ENCODE data around the gene CAMTA2.
"Not testable (repeated sequence)": the region's sequence is repeated elsewhere in the genome, so short reads cannot be mapped to it uniquely, and the experiment has no call there.

The CAMTA2 gene

DNA sequence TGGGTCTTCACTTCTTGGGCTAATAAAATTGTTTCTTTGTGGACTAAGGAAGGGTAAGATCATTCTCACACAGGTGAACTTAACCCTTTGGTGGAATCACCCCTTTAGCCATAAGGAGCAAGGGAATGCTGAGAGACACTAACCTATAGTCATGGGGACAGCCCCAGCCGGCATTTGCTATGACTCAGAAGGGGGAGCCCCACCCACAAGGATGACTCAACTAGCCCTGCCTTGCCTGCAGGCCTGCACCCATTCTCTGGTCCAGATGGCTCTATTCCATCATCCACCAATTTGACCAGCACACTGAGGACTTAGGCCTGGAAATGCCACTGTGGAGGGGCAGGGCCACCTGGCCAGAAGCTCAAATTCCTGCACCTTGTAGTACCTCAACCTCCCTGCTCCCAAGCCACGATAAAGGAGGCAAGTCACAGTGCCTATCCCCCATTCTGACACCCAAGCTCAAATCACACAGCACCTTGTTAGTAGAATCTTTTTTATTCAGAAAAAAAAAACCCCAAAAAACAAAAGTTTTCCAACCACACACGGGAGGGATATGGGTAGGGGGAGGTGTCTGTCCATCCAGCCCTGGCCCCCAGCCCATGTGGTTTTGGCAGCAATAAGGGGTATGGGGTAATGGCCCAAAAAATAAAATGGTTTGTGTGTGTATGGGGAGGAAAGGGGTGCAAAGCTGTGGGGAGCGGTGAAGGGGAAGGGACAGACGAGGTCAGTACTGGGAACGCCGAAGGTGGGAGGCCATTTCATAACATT, 42.1 kb downstream of the CAMTA2 start:
- peak; percentile 51 for DNase-seq

DNA sequence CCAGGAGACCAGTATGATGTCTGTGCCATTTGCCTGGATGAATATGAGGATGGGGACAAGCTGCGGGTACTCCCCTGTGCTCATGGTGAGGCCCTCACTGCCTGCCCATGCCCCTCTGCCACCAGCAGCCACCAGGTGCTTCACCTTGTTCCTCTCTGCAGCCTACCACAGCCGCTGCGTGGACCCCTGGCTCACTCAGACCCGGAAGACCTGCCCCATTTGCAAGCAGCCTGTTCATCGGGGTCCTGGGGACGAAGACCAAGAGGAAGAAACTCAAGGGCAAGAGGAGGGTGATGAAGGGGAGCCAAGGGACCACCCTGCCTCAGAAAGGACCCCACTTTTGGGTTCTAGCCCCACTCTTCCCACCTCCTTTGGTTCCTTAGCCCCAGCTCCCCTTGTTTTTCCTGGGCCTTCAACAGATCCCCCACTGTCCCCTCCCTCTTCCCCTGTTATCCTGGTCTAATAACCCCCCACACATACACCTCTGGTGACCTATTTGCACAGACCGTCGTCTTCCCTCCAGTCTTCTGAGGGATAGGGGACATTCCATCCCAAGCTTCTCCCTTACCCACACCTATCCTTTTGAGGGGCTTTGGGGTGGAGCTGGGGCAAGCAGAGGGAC, 42.8 kb downstream of the CAMTA2 start:
- DNase-seq = no peak

DNA sequence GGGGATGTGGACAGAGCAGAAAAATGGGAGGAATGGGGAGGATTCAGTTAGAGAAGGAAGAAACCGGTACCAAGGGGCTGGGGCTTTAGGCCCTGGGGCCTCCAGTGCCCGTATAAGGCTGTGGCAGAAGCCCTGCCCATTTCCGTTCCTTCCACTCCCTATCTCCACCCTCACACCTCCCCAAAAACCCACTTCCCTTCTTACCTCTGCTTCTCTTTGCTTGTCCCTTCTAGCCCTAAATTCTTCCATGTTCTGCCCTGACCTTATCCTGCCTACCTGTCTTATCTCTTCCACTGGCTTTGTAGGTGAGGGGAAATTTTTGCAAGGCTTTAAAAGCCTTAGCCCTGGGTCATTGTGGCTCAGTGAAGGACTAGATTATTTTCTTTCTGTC, 43.3 kb downstream of the CAMTA2 start:
- DNase-seq = no peak

DNA sequence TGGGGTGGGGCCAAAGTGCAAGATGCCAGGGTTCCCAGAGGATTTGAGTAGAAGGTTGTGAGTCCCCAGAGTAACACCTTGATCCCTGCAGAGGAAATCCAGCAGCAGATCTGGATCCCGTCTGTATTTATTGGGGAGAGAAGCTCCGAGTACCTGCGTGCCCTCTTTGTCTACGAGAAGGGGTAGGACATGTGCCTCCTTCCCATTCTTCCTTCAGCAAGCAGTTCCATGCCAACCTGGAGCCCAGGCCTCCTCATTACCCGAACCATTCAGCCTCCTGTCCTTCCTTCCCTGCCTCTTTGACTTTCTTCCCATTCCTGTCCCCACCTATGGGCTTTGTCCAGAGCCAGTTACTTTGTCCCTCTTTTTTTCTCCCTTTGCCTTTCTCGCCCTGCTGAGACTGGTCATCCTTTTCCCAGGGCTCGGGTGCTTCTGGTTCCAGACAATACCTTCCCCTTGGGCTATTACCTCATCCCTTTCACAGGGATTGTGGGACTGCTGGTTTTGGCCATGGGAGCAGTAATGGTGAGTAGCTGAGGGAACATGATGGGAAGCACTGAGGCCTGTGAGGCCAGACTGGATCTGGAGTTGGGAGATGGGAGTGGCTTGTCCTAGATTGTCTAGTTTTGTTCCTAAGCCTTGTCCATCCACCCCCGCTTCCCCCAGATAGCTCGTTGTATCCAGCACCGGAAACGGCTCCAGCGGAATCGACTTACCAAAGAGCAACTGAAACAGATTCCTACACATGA, 44.5 kb downstream of the CAMTA2 start:
- DNase-seq = no peak

DNA sequence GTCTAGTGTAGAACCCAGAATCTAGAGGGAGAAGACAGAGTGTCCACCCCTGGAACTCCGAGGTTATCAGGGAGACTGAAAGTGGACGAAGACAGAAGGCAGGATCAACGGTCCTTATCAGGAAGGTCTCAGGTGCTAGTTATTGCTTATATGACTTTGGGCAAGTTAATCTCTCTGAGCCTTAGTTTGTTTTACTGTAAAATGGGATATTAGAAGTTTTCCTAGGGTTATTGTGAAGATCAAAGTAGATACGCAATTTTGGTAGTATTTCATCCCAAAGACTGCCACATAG, 46.2 kb downstream of the CAMTA2 start:
- DNase-seq = no peak

DNA sequence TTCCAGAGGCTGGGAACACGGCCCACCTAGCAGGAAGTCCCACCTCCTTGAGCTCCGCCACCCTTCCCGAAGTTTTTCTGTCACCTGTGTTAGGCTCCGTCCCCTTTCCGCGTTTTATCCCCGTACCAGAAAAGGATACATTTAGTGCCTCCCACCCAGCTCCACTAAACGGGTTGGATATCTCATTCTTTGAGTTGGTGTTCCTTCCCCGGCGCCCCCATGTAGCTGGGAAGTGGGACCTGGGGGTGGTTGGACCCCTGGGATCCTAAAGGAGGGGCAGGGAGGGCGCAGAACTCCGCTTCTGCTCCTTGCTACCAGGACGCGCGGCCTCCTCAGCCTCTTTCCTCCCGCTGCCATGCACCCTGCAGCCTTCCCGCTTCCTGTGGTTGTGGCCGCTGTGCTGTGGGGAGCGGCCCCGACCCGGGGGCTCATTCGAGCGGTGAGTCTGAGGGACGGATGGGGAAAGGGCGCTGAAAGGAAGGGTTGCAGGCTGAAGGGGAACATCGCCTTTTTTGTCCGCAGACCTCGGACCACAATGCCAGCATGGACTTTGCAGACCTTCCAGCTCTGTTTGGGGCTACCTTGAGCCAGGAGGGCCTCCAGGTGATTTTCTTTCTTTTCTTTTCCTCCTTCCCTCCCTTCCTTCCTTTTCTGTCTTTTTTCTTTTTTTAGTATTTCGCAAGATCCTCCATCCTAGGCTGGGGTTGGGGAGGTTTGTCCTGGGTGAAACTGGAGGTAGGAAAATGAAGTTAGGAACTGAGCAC, 46.7 kb downstream of the CAMTA2 start:
- DNase-seq = no peak

DNA sequence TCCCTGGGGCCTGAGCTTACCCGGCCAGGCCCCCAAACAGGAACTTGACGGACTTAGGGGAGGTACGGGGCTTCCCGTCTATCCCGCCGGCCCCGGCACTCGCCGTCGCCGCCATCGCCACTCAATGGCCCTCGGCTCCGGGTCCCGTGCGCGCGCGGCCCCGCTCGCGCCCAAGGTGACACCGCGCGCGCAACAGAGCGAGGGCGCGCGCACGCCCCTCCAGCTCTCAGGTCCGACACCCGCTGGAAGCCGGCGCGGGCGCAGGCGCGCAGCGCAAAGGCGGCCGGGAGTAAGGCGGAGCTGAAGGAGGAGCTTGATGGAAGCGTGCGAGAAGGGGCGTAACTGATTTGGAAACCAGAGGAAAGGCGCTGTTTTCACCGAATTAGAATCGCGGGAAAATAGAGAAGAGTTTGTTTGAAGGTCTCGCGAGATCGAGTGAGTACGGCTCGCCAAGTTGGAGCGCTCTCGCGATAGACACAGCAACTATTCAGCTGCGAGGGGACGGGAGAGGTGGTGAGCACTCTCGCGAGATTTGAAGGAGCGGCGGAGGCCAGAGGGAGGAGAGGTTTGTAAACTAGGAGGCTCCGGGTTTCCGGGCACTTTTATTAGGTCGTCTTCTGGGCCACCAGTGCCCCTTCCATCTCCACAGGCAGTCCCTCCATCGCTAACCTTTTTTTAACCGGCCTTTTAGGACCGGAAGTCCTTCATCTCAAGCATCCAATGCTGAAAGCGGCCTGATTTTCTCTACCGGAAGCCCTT, 47.5 kb downstream of the CAMTA2 start, which contains the start of the genes RNF167 and SLC25A11:
Gene RNF167, plus strand, starts transcription at position 473 of the 759 bp plus-strand sequence. CDS start 642 bp downstream, outside the sequence.
Gene SLC25A11, minus strand, starts transcription at position 251 of the 759 bp plus-strand sequence. Its CDS starts 136 bp downstream, at position 115.
- DNase-seq = peak; percentile 98

DNA sequence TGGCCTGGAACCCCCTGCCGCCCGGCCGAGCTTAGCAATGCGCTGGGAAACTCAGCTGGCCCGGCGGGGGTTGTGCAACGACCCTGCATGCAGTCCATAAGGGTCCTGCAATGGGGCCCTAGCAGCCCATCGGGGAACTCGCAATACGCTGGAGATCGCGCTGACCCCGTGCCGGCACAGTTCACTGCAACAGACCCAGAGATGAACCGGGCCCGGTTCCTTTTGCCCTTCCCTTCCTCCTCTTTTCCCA, 48.0 kb downstream of the CAMTA2 start:
- DNase-seq = peak; percentile 44

DNA sequence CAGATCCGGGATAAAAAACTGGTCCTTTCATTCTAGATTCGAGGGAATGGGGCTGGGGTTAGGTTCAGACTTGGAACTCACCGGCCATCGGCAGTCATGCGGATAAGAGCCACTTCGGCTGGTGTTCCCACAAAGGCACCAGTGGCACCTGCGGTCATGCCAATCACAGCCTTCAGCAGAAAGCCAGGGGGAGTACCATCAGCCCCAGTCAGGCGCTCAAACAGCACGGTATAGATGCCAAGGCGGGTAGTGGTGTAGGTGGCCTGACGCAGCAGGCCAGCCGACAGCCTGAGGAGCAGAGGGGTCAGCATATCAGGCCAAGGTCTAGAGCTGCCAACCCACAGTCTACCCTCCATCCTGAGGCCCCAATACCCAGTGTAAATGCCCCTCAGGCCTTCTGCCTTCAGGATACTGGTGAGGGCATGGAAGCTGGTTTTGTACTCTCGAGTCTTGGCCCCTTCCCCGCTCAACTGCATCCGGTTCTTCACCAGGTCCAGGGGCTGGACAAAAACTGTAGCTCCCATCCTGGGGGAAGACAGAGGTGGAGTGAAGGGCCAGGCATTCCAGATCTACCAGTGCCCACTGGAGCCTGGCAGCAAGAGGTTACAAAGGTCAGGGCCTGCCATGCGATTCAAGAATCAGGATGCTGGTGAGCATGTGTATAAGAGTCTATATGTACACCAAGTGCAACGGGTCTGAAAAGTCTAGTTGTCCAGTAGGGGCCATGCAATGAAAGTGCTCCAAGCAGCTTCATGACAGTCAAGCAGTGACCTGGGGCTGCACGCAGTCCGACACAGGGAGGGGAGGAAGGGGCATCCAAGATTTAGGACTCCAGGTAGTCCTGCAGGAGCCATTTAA, 48.6 kb downstream of the CAMTA2 start:
- DNase-seq = no peak

DNA sequence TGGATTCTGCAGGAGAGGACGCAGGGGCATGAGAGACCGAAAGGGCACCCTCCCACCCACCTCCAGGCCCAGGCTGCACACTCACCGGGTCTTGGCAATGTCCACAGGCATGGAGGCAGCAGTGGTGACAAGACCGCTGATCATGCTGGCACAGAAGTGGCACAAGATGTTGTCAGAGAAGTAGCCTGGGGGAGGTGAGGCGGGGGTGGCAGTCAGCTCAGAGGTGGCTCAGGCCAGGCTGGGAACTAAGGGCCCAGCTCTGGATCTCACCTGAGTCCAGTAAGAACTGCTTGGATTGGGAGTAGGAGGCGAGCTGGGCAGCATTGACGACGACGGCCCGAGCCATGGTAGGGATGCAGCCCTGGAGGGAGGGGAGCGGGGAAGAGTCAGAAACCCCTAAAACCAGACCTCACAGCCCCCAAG, 49.4 kb downstream of the CAMTA2 start:
- DNase-seq = no peak

DNA sequence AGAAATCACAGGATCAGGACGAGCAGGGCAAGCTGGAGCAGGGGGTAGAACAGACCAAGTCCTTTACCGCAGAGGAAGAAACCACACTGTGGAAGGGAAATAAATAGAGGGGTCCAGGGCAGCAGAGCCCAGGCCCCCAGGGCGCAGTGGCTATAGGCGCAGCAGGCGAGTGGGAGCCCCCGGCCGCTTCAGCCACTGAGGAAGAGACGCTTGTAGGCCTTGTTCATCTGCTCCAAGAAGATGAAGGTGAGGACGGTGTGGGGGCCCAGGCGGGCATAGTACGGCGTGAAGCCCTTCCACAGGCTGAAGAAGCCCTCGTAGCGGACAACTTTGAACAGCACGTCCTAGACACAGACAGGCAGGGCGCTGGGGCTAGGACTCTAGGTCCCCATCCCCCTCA, 49.9 kb downstream of the CAMTA2 start:
- DNase-seq = no peak

DNA sequence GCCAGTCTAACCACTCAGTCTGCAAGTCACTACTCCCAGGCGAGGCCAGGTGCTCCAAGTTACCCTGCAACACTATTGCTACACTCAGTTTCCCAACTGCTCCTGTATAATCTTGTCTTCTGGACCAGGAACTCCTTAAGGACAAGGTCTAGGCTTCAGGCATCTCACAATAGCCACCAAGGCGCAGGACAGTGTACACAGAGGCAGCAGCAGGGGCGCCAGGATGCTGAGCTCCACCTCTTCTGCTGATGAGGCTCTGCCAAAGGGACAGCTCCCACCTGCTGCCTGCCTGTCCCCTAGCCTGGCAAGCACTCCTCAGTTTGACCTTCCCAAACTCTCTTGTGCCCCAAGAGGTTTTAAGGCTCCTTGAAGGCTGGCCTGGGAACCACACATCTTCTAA, 51.0 kb downstream of the CAMTA2 start:
- DNase-seq = no peak

DNA sequence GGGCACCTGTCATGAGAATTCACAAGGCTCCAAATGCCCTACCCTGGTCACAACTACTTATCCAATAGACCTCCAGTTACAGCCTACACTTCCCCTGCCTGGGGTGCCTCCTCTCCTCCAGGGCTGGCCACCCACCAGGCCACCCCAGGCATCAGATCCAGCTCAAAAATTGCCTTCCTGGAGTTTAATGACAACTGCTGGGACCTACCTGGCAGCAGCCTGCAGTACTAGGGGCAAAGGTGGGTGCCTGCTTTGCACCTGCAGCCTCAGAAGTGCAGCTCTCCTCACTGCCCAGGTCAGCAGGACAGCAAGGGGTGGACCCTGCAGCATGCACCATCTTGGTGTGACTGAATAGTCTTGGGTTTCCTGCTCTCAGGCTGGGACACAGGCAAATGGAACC, 51.8 kb downstream of the CAMTA2 start:
- DNase-seq = no peak

DNA sequence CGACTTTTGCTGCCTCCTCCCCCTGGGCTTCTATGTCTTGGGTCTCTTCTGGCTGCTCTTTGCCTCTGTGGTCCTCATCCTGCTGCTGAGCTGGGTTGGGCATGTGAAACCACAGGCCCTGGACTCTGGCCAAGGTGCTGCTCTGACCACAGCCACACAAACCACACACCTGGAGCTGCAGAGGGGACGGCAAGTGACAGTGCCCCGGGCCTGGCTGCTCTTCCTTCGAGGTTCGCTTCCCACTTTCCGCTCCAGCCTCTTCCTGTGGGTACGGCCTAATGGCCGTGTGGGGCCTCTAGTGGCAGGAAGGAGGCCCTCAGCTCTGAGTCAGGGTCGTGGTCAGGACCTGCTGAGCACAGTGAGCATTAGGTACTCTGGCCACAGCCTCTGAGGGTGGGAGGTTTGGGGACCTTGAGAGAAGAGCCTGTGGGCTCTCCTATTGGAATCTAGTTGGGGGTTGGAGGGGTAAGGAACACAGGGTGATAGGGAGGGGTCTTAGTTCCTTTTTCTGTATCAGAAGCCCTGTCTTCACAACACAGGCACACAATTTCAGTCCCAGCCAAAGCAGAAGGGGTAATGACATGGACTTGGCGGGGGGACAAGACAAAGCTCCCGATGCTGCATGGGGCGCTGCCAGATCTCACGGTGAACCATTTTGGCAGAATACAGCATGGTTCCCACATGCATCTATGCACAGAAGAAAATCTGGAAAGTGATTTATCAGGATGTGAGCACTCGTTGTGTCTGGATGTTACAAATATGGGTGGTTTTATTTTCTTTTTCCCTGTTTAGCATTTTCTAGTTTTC, 53.1 kb downstream of the CAMTA2 start:
- DNase-seq = peak; percentile 56

DNA sequence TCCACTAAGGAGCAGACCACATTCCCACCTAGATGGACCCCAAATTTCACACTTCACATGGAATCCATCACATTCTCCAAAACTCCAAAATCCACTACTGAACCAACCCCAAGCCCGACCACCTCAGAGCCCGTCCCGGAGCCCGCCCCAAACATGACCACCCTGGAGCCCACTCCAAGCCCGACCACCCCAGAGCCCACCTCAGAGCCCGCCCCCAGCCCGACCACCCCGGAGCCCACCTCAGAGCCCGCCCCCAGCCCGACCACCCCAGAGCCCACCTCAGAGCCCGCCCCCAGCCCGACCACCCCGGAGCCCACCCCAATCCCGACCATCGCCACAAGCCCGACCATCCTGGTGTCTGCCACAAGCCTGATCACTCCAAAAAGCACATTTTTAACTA, 53.8 kb downstream of the CAMTA2 start:
- DNase-seq = no peak

DNA sequence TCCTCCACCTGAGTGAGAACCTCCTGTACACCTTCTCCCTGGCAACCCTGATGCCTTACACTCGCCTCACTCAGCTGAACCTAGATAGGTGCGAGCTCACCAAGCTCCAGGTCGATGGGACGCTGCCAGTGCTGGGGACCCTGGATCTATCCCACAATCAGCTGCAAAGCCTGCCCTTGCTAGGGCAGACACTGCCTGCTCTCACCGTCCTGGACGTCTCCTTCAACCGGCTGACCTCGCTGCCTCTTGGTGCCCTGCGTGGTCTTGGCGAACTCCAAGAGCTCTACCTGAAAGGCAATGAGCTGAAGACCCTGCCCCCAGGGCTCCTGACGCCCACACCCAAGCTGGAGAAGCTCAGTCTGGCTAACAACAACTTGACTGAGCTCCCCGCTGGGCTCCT, 54.7 kb downstream of the CAMTA2 start:
- no peak for DNase-seq

DNA sequence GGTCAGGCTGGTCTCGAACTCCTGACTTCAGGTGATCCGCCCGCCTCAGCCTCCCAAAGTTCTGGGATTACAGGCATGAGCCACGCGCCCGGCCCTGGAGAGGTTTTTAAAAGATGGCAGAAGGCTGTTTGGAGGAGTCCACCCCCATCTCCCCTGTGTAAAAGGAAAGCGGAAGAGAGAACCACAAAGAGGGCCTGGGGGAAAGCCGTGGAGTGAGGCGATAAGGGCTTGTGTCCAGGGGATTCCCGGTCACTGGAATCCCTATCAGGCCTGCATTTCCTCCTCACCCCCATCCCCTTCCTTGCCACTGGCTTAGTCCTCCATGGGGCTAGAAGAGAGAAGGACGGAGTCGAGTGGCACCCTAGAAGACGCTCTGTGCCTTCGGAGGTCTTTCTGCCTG, 55.5 kb downstream of the CAMTA2 start, which contains the start of gene GP1BA:
Gene GP1BA, plus strand, starts transcription at position 315 of the 400 bp plus-strand sequence. CDS start 328 bp downstream, outside the sequence.
- DNase-seq = no peak

DNA sequence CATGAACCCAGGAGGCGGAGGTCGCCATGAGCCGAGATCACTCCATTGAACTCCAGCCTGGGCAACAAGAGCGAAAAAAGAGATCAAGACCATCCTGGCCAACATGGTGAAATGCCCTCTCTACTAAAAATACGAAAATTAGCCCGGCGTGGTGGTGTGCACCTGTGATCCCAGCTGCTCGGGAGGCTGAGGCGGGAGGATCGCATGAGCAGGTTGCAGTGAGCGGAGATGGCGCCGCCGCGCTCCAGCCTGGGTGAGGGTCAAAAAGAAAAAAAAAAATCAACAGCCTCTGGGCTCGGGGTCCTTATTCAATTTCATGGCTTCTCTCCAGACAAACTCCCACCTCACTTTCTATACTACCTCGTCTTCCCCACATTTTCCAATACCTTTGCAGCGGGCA, 58.6 kb downstream of the CAMTA2 start:
- DNase-seq = no peak

DNA sequence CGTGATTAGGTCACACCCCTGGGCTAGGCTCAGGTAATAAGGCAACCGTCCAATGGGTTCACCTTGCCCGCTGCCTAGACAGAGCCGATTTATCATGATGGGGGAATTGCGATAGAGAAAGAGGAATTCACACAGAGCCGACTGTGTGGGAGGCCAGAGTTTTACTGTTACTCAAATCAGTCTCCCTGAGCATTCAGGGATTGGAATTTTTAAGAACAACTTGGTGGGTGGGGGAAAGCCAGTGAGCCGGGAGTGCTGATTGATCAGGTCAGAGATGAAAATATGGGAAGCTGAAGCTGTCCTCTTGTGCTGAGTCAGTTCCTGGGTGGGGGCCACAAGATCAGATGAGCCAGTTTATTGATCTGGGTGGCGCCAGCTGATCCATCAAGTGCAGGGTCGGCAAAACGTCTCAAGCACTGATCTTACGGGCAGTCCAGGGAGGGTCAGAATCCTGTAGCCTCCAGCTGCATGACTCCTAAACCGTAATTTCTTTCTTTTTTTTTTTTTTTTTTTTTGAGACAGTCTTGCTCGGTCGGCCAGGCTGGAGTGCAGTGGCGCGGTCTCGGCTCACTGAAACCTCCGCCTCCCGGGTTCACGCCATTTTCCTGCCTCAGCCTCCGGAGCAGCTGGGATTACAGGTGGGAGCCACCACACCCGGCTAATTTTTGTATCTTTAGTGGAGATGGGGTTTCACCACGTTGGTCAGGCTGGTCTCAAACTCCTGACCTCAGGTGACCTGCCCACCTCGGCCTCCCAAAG, 60.7 kb downstream of the CAMTA2 start:
- not testable (repeated sequence) for DNase-seq

DNA sequence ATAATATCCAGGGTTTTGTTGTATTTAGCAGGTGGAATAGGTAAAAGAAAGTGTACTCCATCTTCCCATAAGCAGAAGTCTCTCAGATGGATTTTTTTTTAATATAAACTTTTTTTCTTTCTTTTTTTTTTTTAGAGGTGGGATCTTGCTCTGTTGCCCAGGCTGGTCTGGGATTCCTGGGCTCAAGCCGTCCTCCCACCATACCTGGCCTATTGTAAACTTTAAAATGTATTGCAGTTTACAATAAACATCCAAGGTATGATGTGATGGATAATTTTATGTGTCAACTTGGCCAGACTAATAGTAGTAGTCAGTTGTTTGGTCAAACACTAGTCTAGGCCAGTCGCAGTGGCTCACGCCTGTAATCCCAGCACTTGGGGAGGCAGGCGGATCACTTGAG, 66.2 kb downstream of the CAMTA2 start:
- no peak for DNase-seq
